Measurements from ENCODE around the gene DHTKD1. TPM values are rescaled to one million over a fixed set of nuclear protein-coding genes. Genes with fewer than 3 reads are reported as not detected.

DHTKD1 gene
- polyA plus RNA-seq, 1 donor: 12.2 TPM

DNA sequence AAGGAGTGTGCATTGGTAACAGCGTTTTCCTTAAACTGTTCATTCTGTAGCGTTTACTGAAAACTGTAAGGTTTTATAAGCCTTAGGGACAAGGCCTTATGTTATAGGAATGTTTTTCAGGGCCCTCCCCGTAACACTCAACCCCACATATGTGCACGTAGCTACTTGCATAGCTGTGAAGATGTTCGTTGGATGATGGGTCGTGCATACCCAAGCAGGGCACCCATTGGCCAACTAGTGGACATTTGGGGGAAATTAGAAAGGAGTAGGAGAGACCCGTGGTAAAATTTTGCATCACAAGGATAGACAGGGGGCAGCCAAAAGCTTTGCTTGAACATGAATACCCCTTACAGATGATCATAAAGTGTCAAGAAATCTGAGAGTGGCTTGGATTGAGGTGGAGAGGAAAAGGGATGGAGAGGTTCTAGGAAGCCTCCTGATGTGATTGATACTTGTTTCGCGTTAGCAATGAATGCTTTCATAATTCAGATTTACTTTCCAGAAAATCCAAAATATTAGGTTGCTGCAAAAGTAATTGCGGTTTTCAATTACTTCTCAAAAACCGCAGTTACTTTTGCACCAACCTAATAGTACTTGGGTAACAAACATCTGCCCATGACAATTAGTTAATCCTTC lies 61.6 kb downstream of the DHTKD1 start:
- peak overlapping the region; percentile 58 for H3K27ac ChIP-seq (ENCODE audit: low read length)
- peak; percentile 11 to 37 for DNase-seq
- H3K9me3 ChIP-seq (ENCODE audit: control insufficient read depth, low read depth, low read length): peaks cover 5% of the 10 kb centered on the region
- H3K36me3 ChIP-seq (ENCODE audit: control insufficient read depth, insufficient read depth, low read length): peaks cover 8% of the 10 kb centered on the region
- H3K27me3 ChIP-seq (ENCODE audit: control insufficient read depth, insufficient read depth, low read length): no peaks in the 10 kb centered on the region
- H3K4me1 ChIP-seq (ENCODE audit: control insufficient read depth, insufficient read depth, low read length): no peaks in the 10 kb centered on the region
- peak overlapping the region; percentile 60 for H3K4me3 ChIP-seq (ENCODE audit: low read length)
- 0% methylated on average over 1 of the region's 11 CpGs for WGBS (ENCODE audit: insufficient coverage, low lambda C conversion rate)

GRCh38 chr10:12135631-12136030 lies 66.9 kb downstream of the DHTKD1 start:
- no CpG with 5 or more reads among the region's 3 CpGs for WGBS (ENCODE audit: insufficient coverage, low lambda C conversion rate)
- Histone ChIP-seq H3K27me3 (ENCODE audit: control insufficient read depth, insufficient read depth, low read length) (no peaks in the 10 kb centered on the region), H3K4me1 (ENCODE audit: control insufficient read depth, insufficient read depth, low read length) (no peaks in the 10 kb centered on the region), H3K27ac (ENCODE audit: low read length) (no peak overlapping the region), H3K9me3 (ENCODE audit: control insufficient read depth, low read depth, low read length) (no peaks in the 10 kb centered on the region), H3K36me3 (ENCODE audit: control insufficient read depth, insufficient read depth, low read length) (peaks cover 20% of the 10 kb centered on the region), H3K4me3 (ENCODE audit: low read length) (no peak overlapping the region)
- DNase-seq: no peak

DNA sequence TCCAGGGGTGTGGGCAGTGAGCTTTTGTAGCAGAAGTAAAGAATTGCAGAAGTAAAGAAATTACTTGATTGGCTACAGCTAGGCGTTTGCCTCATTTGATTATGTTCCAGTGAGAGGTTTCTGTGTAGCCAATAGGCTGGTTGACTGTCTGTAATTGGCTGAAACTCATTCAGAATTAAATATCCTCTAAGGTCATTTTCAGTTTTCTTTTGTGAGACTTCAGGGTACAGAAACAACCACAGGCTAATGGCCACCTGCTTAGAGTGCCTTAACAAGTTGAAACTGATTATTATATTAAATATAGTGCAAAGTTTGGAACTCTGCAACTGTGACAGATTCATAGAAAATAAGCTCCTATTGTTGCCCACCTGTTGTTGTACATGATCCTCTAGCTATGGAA lies 71.3 kb downstream of the DHTKD1 start:
- no peak overlapping the region for H3K4me3 ChIP-seq (ENCODE audit: low read length)
- H3K27ac ChIP-seq (ENCODE audit: low read length): no peak overlapping the region
- no peaks in the 10 kb centered on the region for H3K4me1 ChIP-seq (ENCODE audit: control insufficient read depth, insufficient read depth, low read length)
- H3K9me3 ChIP-seq (ENCODE audit: control insufficient read depth, low read depth, low read length): no peaks in the 10 kb centered on the region
- WGBS (ENCODE audit: insufficient coverage, low lambda C conversion rate): no CpG with 5 or more reads among the region's 1 CpG
- H3K36me3 ChIP-seq (ENCODE audit: control insufficient read depth, insufficient read depth, low read length): peaks cover 35% of the 10 kb centered on the region
- DNase-seq: no peak
- no peaks in the 10 kb centered on the region for H3K27me3 ChIP-seq (ENCODE audit: control insufficient read depth, insufficient read depth, low read length)

GRCh38 chr10:12144538-12144937 lies 75.8 kb downstream of the DHTKD1 start:
- H3K27ac ChIP-seq (ENCODE audit: low read length): no peak overlapping the region
- DNase-seq: no peak
- H3K36me3 ChIP-seq (ENCODE audit: control insufficient read depth, insufficient read depth, low read length): peaks cover 24% of the 10 kb centered on the region
- H3K4me1 ChIP-seq (ENCODE audit: control insufficient read depth, insufficient read depth, low read length): no peaks in the 10 kb centered on the region
- no peaks in the 10 kb centered on the region for H3K9me3 ChIP-seq (ENCODE audit: control insufficient read depth, low read depth, low read length)
- no peak overlapping the region for H3K4me3 ChIP-seq (ENCODE audit: low read length)
- no CpG with 5 or more reads among the region's 3 CpGs for WGBS (ENCODE audit: insufficient coverage, low lambda C conversion rate)
- H3K27me3 ChIP-seq (ENCODE audit: control insufficient read depth, insufficient read depth, low read length): no peaks in the 10 kb centered on the region

DNA sequence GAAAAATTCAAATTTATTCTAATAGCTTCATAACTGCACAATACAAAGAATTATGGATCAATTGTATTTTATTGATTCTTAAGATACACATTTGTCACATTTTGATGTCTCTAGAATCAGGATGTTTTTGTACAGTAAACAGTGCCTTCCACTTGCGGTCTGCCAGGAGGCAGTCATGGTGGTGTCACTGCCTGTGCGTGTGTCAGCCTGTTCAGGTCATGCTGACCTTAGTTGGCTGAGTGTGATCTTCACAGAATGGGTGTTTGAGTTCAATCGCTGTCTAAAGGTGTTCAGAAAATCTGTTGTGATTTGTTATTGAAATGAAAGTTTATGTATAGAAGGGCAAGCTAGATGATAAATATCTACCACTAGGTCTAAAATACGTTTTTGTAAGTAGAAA lies 81.4 kb downstream of the DHTKD1 start:
- Histone ChIP-seq H3K27ac (ENCODE audit: low read length) (no peak overlapping the region), H3K4me1 (ENCODE audit: control insufficient read depth, insufficient read depth, low read length) (no peaks in the 10 kb centered on the region), H3K4me3 (ENCODE audit: low read length) (no peak overlapping the region), H3K27me3 (ENCODE audit: control insufficient read depth, insufficient read depth, low read length) (no peaks in the 10 kb centered on the region), H3K36me3 (ENCODE audit: control insufficient read depth, insufficient read depth, low read length) (peaks cover 11% of the 10 kb centered on the region), H3K9me3 (ENCODE audit: control insufficient read depth, low read depth, low read length) (no peaks in the 10 kb centered on the region)
- WGBS (ENCODE audit: insufficient coverage, low lambda C conversion rate): 75% methylated on average over 2 of the region's 4 CpGs
- no peak for DNase-seq

GRCh38 chr10:12154516-12154915 lies 85.8 kb downstream of the DHTKD1 start:
- H3K4me1 ChIP-seq (ENCODE audit: control insufficient read depth, insufficient read depth, low read length): no peaks in the 10 kb centered on the region
- peaks cover 22% of the 10 kb centered on the region for H3K36me3 ChIP-seq (ENCODE audit: control insufficient read depth, insufficient read depth, low read length)
- no peak overlapping the region for H3K27ac ChIP-seq (ENCODE audit: low read length)
- WGBS (ENCODE audit: insufficient coverage, low lambda C conversion rate): no CpG with 5 or more reads among the region's 6 CpGs
- no peak for DNase-seq
- no peaks in the 10 kb centered on the region for H3K27me3 ChIP-seq (ENCODE audit: control insufficient read depth, insufficient read depth, low read length)
- H3K9me3 ChIP-seq (ENCODE audit: control insufficient read depth, low read depth, low read length): no peaks in the 10 kb centered on the region
- H3K4me3 ChIP-seq (ENCODE audit: low read length): no peak overlapping the region

GRCh38 chr10:12156367-12157123 lies 87.8 kb downstream of the DHTKD1 start:
- Histone ChIP-seq H3K36me3 (ENCODE audit: control insufficient read depth, insufficient read depth, low read length) (peaks cover 24% of the 10 kb centered on the region), H3K4me1 (ENCODE audit: control insufficient read depth, insufficient read depth, low read length) (no peaks in the 10 kb centered on the region)
- DNase-seq: peak; percentile 51 to 55

GRCh38 chr10:12158111-12158510 lies 89.4 kb downstream of the DHTKD1 start:
- no peak overlapping the region for H3K4me3 ChIP-seq (ENCODE audit: low read length)
- no peak for DNase-seq
- H3K27me3 ChIP-seq (ENCODE audit: control insufficient read depth, insufficient read depth, low read length): no peaks in the 10 kb centered on the region
- no peaks in the 10 kb centered on the region for H3K9me3 ChIP-seq (ENCODE audit: control insufficient read depth, low read depth, low read length)
- H3K4me1 ChIP-seq (ENCODE audit: control insufficient read depth, insufficient read depth, low read length): no peaks in the 10 kb centered on the region
- H3K36me3 ChIP-seq (ENCODE audit: control insufficient read depth, insufficient read depth, low read length): peaks cover 35% of the 10 kb centered on the region
- H3K27ac ChIP-seq (ENCODE audit: low read length): no peak overlapping the region
- WGBS (ENCODE audit: insufficient coverage, low lambda C conversion rate): 93% methylated on average over 2 of the region's 3 CpGs

More at GRCh38 chr10:12156367-12157123, 87.8 kb downstream of the DHTKD1 start:
- WGBS (ENCODE audit: insufficient coverage, low lambda C conversion rate): 50% methylated on average over 2 of the region's 14 CpGs
- Histone ChIP-seq H3K27me3 (ENCODE audit: control insufficient read depth, insufficient read depth, low read length) (no peaks in the 10 kb centered on the region), H3K27ac (ENCODE audit: low read length) (no peak overlapping the region), H3K4me3 (ENCODE audit: low read length) (no peak overlapping the region), H3K9me3 (ENCODE audit: control insufficient read depth, low read depth, low read length) (no peaks in the 10 kb centered on the region)

- H3K9me3 ChIP-seq (ENCODE audit: control insufficient read depth, low read depth, low read length): no peaks in the 10 kb centered on the region
- no peak overlapping the region for H3K4me3 ChIP-seq (ENCODE audit: low read length)
- no peak for DNase-seq
- H3K36me3 ChIP-seq (ENCODE audit: control insufficient read depth, insufficient read depth, low read length): peaks cover 46% of the 10 kb centered on the region
- 100% methylated on average over 2 of the region's 5 CpGs for WGBS (ENCODE audit: insufficient coverage, low lambda C conversion rate)
- no peak overlapping the region for H3K27ac ChIP-seq (ENCODE audit: low read length)
- H3K4me1 ChIP-seq (ENCODE audit: control insufficient read depth, insufficient read depth, low read length): no peaks in the 10 kb centered on the region
- no peaks in the 10 kb centered on the region for H3K27me3 ChIP-seq (ENCODE audit: control insufficient read depth, insufficient read depth, low read length)
Observed at GRCh38 chr10:12160664-12161063, 91.9 kb downstream of the DHTKD1 start.

- Histone ChIP-seq H3K4me3 (ENCODE audit: low read length) (no peak overlapping the region), H3K27ac (ENCODE audit: low read length) (no peak overlapping the region), H3K4me1 (ENCODE audit: control insufficient read depth, insufficient read depth, low read length) (no peaks in the 10 kb centered on the region), H3K9me3 (ENCODE audit: control insufficient read depth, low read depth, low read length) (no peaks in the 10 kb centered on the region), H3K36me3 (ENCODE audit: control insufficient read depth, insufficient read depth, low read length) (peaks cover 58% of the 10 kb centered on the region), H3K27me3 (ENCODE audit: control insufficient read depth, insufficient read depth, low read length) (no peaks in the 10 kb centered on the region)
- no peak for DNase-seq
- no CpG with 5 or more reads among the region's 6 CpGs for WGBS (ENCODE audit: insufficient coverage, low lambda C conversion rate)
Observed at GRCh38 chr10:12162927-12163326, 94.2 kb downstream of the DHTKD1 start.
